ENCODE results near the gene DUSP14. TPM values are rescaled to one million over a fixed set of nuclear protein-coding genes. Genes with fewer than 3 reads are reported as not detected.
"Not testable (repeated sequence)": the region's sequence is repeated elsewhere in the genome, so short reads cannot be mapped to it uniquely, and the experiment has no call there.

DUSP14 gene
- total and polyA plus RNA-seq, 4 donors, result 13.8 to 22.9 (median 16.4) TPM

- peaks cover 21% of the 10 kb centered on the region for H3K36me3 ChIP-seq (ENCODE audit: control insufficient read depth, insufficient read depth, low read length)
- 81% methylated on average over 17 of the region's 17 CpGs for WGBS (ENCODE audit: insufficient coverage)
- H3K4me3 ChIP-seq (ENCODE audit: low read depth, low read length), result no peak overlapping the region
- H3K9me3 ChIP-seq (ENCODE audit: control insufficient read depth, insufficient read depth, low read length), result no peaks in the 10 kb centered on the region
- no peak for DNase-seq (ENCODE audit: low read depth in 4 of 6, low spot score in 6 of 6)
- no peak overlapping the region for H3K27ac ChIP-seq (ENCODE audit: low read depth, low read length)
- H3K27me3 ChIP-seq (ENCODE audit: control insufficient read depth, insufficient read depth, low read length), result no peaks in the 10 kb centered on the region
- peaks cover 11% of the 10 kb centered on the region for H3K4me1 ChIP-seq (ENCODE audit: control insufficient read depth, insufficient read depth, low read length)
Measured at GRCh38 chr17:37510056-37510455, 20.4 kb downstream of the DUSP14 start.

GRCh38 chr17:37511642-37512041, 22.0 kb downstream of the DUSP14 start:
- not testable (repeated sequence) for H3K4me1 ChIP-seq (ENCODE audit: control insufficient read depth, insufficient read depth, low read length); H3K27me3 ChIP-seq (ENCODE audit: control insufficient read depth, insufficient read depth, low read length); H3K4me3 ChIP-seq (ENCODE audit: low read depth, low read length); H3K27ac ChIP-seq (ENCODE audit: low read depth, low read length); DNase-seq (ENCODE audit: low read depth in 4 of 6, low spot score in 6 of 6); H3K9me3 ChIP-seq (ENCODE audit: control insufficient read depth, insufficient read depth, low read length)
- WGBS (ENCODE audit: insufficient coverage), result no CpG with 5 or more reads among the region's 1 CpG
- H3K36me3 ChIP-seq (ENCODE audit: control insufficient read depth, insufficient read depth, low read length), result peaks cover 20% of the 10 kb centered on the region

GRCh38 chr17:37512442-37513068, 22.9 kb downstream of the DUSP14 start:
- Histone ChIP-seq H3K4me3 (ENCODE audit: low read depth, low read length) (no peak overlapping the region), H3K27ac (ENCODE audit: low read depth, low read length) (no peak overlapping the region), H3K36me3 (ENCODE audit: control insufficient read depth, insufficient read depth, low read length) (peaks cover 26% of the 10 kb centered on the region), H3K9me3 (ENCODE audit: control insufficient read depth, insufficient read depth, low read length) (no peaks in the 10 kb centered on the region), H3K27me3 (ENCODE audit: control insufficient read depth, insufficient read depth, low read length) (no peaks in the 10 kb centered on the region), H3K4me1 (ENCODE audit: control insufficient read depth, insufficient read depth, low read length) (peaks cover 4% of the 10 kb centered on the region)
- peak in 1 of 6 donors; percentile 84 for DNase-seq (ENCODE audit: low read depth in 4 of 6, low spot score in 6 of 6)
- WGBS (ENCODE audit: insufficient coverage), result 76% methylated on average over 18 of the region's 24 CpGs

DNA sequence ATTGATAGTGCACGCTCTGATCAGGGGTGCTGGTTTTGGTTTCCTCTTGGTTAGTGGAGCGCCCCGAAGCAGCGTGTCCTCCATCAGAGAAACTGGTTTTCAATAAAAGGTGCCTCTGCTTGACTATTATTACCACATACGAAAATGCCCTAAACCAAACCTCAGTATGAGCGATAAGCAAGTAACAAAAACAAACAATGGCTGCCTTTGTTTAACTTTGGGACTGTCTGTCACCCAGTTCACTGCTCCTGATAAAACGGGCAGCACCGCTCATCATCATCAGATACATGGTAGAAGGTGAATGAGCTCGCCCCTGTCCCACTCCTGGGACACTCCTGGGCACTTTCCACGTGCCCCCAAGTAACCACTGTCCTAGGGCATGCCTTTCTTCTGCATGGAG, 24.0 kb downstream of the DUSP14 start:
- no peak for DNase-seq (ENCODE audit: low read depth in 4 of 6, low spot score in 6 of 6)
- H3K27ac ChIP-seq (ENCODE audit: low read depth, low read length), result no peak overlapping the region
- no peaks in the 10 kb centered on the region for H3K27me3 ChIP-seq (ENCODE audit: control insufficient read depth, insufficient read depth, low read length)
- peaks cover 7% of the 10 kb centered on the region for H3K4me1 ChIP-seq (ENCODE audit: control insufficient read depth, insufficient read depth, low read length)
- 76% methylated on average over 5 of the region's 10 CpGs for WGBS (ENCODE audit: insufficient coverage)
- H3K4me3 ChIP-seq (ENCODE audit: low read depth, low read length), result no peak overlapping the region
- H3K9me3 ChIP-seq (ENCODE audit: control insufficient read depth, insufficient read depth, low read length), result no peaks in the 10 kb centered on the region
- peaks cover 28% of the 10 kb centered on the region for H3K36me3 ChIP-seq (ENCODE audit: control insufficient read depth, insufficient read depth, low read length)

DNA sequence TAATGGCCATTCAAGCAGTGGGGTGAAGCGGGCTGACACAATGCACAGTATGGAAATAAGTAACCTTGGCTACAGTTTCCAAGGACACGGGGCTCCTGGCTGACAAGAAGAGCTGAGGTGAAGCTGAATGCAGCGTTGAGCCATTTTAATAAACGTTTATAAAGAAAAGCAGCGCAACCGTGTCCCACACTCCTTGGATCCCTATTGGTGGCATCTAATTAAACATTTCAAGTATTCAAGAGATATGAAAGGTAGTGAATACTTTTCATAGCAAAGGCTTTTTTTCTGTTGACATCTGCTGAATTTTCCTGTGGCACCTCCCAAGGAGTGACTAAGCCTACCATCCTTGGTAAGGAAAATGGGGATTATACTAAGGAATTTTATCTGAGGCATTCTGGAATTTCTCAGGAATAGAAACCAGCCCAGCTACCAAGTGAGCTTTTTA, 26.5 kb downstream of the DUSP14 start:
- Histone ChIP-seq H3K4me1 (ENCODE audit: control insufficient read depth, insufficient read depth, low read length) (peaks cover 9% of the 10 kb centered on the region), H3K27ac (ENCODE audit: low read depth, low read length) (no peak overlapping the region), H3K27me3 (ENCODE audit: control insufficient read depth, insufficient read depth, low read length) (no peaks in the 10 kb centered on the region), H3K9me3 (ENCODE audit: control insufficient read depth, insufficient read depth, low read length) (no peaks in the 10 kb centered on the region), H3K4me3 (ENCODE audit: low read depth, low read length) (no peak overlapping the region), H3K36me3 (ENCODE audit: control insufficient read depth, insufficient read depth, low read length) (peaks cover 37% of the 10 kb centered on the region)
- 33% methylated on average over 1 of the region's 6 CpGs for WGBS (ENCODE audit: insufficient coverage)
- peak in 4 of 6 donors; percentile 40 to 87 (median 58) for DNase-seq (ENCODE audit: low read depth in 4 of 6, low spot score in 6 of 6)

- 57% methylated on average over 1 of the region's 4 CpGs for WGBS (ENCODE audit: insufficient coverage)
- peaks cover 39% of the 10 kb centered on the region for H3K36me3 ChIP-seq (ENCODE audit: control insufficient read depth, insufficient read depth, low read length)
- no peak overlapping the region for H3K4me3 ChIP-seq (ENCODE audit: low read depth, low read length)
- DNase-seq (ENCODE audit: low read depth in 4 of 6, low spot score in 6 of 6), result peak in 1 of 6 donors; percentile 51
- no peak overlapping the region for H3K27ac ChIP-seq (ENCODE audit: low read depth, low read length)
- H3K9me3 ChIP-seq (ENCODE audit: control insufficient read depth, insufficient read depth, low read length), result no peaks in the 10 kb centered on the region
- H3K4me1 ChIP-seq (ENCODE audit: control insufficient read depth, insufficient read depth, low read length), result peaks cover 9% of the 10 kb centered on the region
- H3K27me3 ChIP-seq (ENCODE audit: control insufficient read depth, insufficient read depth, low read length), result no peaks in the 10 kb centered on the region
Measured at GRCh38 chr17:37517881-37518280, 28.2 kb downstream of the DUSP14 start.

GRCh38 chr17:37518826-37519225, 29.1 kb downstream of the DUSP14 start:
- Histone ChIP-seq H3K4me1 (ENCODE audit: control insufficient read depth, insufficient read depth, low read length) (peaks cover 9% of the 10 kb centered on the region), H3K36me3 (ENCODE audit: control insufficient read depth, insufficient read depth, low read length) (peaks cover 39% of the 10 kb centered on the region), H3K27ac (ENCODE audit: low read depth, low read length) (no peak overlapping the region), H3K9me3 (ENCODE audit: control insufficient read depth, insufficient read depth, low read length) (no peaks in the 10 kb centered on the region), H3K27me3 (ENCODE audit: control insufficient read depth, insufficient read depth, low read length) (no peaks in the 10 kb centered on the region), H3K4me3 (ENCODE audit: low read depth, low read length) (no peak overlapping the region)
- peak in 1 of 6 donors; percentile 68 for DNase-seq (ENCODE audit: low read depth in 4 of 6, low spot score in 6 of 6)
- WGBS (ENCODE audit: insufficient coverage), result 68% methylated on average over 7 of the region's 8 CpGs

DNA sequence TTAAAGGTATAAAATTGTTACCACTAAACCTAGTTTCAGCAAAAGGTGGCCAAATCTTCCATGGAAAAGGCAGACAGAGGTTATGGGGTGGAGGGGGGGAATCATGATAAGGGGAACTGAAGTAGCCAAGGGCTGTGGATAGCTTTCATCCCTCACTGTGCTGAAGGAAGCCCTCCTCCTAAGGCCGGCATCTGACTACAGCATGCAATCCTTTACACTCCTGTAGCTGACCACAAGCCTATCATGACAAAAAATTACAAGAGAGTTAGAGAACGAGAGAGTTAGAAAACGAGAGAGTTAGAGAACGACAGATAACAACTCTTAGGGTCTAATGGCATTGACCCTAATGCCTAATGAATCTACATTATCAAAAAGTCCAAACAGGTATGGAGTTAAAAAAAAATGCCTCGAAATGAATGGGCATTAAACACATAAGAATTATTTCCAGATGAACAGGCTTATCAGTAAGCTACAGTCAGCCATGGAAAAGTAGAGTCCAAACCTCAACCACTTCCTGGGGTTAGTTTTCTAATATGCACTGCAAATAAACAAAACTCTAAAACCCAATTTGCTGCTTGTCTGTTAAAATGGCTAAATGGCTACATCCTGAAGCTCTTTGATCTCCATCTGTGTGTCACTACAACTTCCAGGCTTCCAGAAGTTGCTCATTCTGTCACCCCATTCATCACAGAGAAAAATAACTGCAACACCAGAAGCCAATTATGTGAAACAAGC, 29.7 kb downstream of the DUSP14 start:
- Histone ChIP-seq H3K4me3 (ENCODE audit: low read depth, low read length) (no peak overlapping the region), H3K36me3 (ENCODE audit: control insufficient read depth, insufficient read depth, low read length) (peaks cover 39% of the 10 kb centered on the region), H3K4me1 (ENCODE audit: control insufficient read depth, insufficient read depth, low read length) (peaks cover 9% of the 10 kb centered on the region), H3K27me3 (ENCODE audit: control insufficient read depth, insufficient read depth, low read length) (no peaks in the 10 kb centered on the region), H3K27ac (ENCODE audit: low read depth, low read length) (no peak overlapping the region), H3K9me3 (ENCODE audit: control insufficient read depth, insufficient read depth, low read length) (no peaks in the 10 kb centered on the region)
- DNase-seq (ENCODE audit: low read depth in 4 of 6, low spot score in 6 of 6), result no peak
- WGBS (ENCODE audit: insufficient coverage), result 100% methylated on average over 1 of the region's 5 CpGs

DNA sequence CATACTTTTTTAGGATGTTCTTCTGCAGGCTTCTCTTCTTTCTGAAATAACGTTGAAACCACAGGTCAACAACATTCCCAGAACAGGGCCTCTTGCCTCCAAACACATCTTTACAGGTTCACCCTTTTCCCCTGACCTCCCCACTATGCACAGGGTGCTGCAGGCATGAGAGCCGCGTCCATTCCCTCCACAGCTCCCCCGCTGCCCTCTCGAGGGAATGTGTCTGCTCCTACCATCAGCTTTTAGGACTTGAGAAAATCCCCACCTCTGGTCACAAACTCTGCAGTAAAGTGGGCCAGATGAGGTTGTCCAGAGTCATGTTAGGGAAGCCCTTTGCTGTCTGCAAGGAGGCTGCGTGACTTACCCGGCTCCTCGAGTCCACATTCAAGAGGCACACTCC, 30.5 kb downstream of the DUSP14 start:
- no peak overlapping the region for H3K4me3 ChIP-seq (ENCODE audit: low read depth, low read length)
- H3K27ac ChIP-seq (ENCODE audit: low read depth, low read length), result no peak overlapping the region
- peaks cover 39% of the 10 kb centered on the region for H3K36me3 ChIP-seq (ENCODE audit: control insufficient read depth, insufficient read depth, low read length)
- peaks cover 9% of the 10 kb centered on the region for H3K4me1 ChIP-seq (ENCODE audit: control insufficient read depth, insufficient read depth, low read length)
- 86% methylated on average over 4 of the region's 8 CpGs for WGBS (ENCODE audit: insufficient coverage)
- no peak for DNase-seq (ENCODE audit: low read depth in 4 of 6, low spot score in 6 of 6)
- H3K9me3 ChIP-seq (ENCODE audit: control insufficient read depth, insufficient read depth, low read length), result no peaks in the 10 kb centered on the region
- H3K27me3 ChIP-seq (ENCODE audit: control insufficient read depth, insufficient read depth, low read length), result no peaks in the 10 kb centered on the region

GRCh38 chr17:37521821-37522220, 32.1 kb downstream of the DUSP14 start:
- peaks cover 9% of the 10 kb centered on the region for H3K4me1 ChIP-seq (ENCODE audit: control insufficient read depth, insufficient read depth, low read length)
- H3K4me3 ChIP-seq (ENCODE audit: low read depth, low read length), result no peak overlapping the region
- peaks cover 37% of the 10 kb centered on the region for H3K36me3 ChIP-seq (ENCODE audit: control insufficient read depth, insufficient read depth, low read length)
- WGBS (ENCODE audit: insufficient coverage), result 94% methylated on average over 2 of the region's 5 CpGs
- no peak for DNase-seq (ENCODE audit: low read depth in 4 of 6, low spot score in 6 of 6)
- no peaks in the 10 kb centered on the region for H3K9me3 ChIP-seq (ENCODE audit: control insufficient read depth, insufficient read depth, low read length)
- no peaks in the 10 kb centered on the region for H3K27me3 ChIP-seq (ENCODE audit: control insufficient read depth, insufficient read depth, low read length)
- no peak overlapping the region for H3K27ac ChIP-seq (ENCODE audit: low read depth, low read length)

Measured in spinal cord (tissue), 10 donors.